ENCODE measurements around the gene SLC35E1.
A peak's percentile ranks its signal among the peaks of the same experiment; 100 is the strongest.

SLC35E1 gene

GRCh38 chr19:16573296-16573695 lies 1.1 kb upstream of the SLC35E1 start:
- H3K27me3 ChIP-seq (ENCODE audit: insufficient read depth, low read depth, severe bottlenecking): no peaks in the 10 kb centered on the region
- DNase-seq: no peak
- no peaks in the 10 kb centered on the region for H3K9me3 ChIP-seq (ENCODE audit: severe bottlenecking)
- peaks cover 57% of the 10 kb centered on the region for H3K36me3 ChIP-seq
- peak overlapping the region; percentile 80; the same call in 1 of the 2 replicates for H3K27ac ChIP-seq
- H3K4me3 ChIP-seq (ENCODE audit: low read depth, low read length): peak overlapping the region; percentile 84
- TF ChIP-seq, protein P1, sequence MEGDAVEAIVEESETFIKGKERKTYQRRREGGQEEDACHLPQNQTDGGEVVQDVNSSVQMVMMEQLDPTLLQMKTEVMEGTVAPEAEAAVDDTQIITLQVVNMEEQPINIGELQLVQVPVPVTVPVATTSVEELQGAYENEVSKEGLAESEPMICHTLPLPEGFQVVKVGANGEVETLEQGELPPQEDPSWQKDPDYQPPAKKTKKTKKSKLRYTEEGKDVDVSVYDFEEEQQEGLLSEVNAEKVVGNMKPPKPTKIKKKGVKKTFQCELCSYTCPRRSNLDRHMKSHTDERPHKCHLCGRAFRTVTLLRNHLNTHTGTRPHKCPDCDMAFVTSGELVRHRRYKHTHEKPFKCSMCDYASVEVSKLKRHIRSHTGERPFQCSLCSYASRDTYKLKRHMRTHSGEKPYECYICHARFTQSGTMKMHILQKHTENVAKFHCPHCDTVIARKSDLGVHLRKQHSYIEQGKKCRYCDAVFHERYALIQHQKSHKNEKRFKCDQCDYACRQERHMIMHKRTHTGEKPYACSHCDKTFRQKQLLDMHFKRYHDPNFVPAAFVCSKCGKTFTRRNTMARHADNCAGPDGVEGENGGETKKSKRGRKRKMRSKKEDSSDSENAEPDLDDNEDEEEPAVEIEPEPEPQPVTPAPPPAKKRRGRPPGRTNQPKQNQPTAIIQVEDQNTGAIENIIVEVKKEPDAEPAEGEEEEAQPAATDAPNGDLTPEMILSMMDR (IDR thresholded peaks at IDR 0.05; ENCODE audit: low read depth, low read length): no peak

GRCh38 chr19:16571822-16572331 lies 338 bp downstream of the SLC35E1 start:
- TF ChIP-seq, protein P1 (IDR thresholded peaks at IDR 0.05; ENCODE audit: low read depth, low read length): no peak
- DNase-seq: no peak
- H3K36me3 ChIP-seq: peaks cover 59% of the 10 kb centered on the region

GRCh38 chr19:16571283-16571682 lies 932 bp downstream of the SLC35E1 start:
- Histone ChIP-seq H3K27me3 (ENCODE audit: insufficient read depth, low read depth, severe bottlenecking) (no peaks in the 10 kb centered on the region), H3K4me3 (ENCODE audit: low read depth, low read length) (peak overlapping the region; percentile 55), H3K36me3 (peaks cover 59% of the 10 kb centered on the region), H3K27ac (no peak overlapping the region), H3K9me3 (ENCODE audit: severe bottlenecking) (no peaks in the 10 kb centered on the region)
- DNase-seq: no peak
- TF ChIP-seq, protein P1 (IDR thresholded peaks at IDR 0.05; ENCODE audit: low read depth, low read length): no peak

More at GRCh38 chr19:16571822-16572331, 338 bp downstream of the SLC35E1 start:
- peak overlapping the region; percentile 55 for H3K4me3 ChIP-seq (ENCODE audit: low read depth, low read length)
- no peaks in the 10 kb centered on the region for H3K9me3 ChIP-seq (ENCODE audit: severe bottlenecking)
- no peaks in the 10 kb centered on the region for H3K27me3 ChIP-seq (ENCODE audit: insufficient read depth, low read depth, severe bottlenecking)
- H3K27ac ChIP-seq: peak overlapping the region; percentile 76

DNA sequence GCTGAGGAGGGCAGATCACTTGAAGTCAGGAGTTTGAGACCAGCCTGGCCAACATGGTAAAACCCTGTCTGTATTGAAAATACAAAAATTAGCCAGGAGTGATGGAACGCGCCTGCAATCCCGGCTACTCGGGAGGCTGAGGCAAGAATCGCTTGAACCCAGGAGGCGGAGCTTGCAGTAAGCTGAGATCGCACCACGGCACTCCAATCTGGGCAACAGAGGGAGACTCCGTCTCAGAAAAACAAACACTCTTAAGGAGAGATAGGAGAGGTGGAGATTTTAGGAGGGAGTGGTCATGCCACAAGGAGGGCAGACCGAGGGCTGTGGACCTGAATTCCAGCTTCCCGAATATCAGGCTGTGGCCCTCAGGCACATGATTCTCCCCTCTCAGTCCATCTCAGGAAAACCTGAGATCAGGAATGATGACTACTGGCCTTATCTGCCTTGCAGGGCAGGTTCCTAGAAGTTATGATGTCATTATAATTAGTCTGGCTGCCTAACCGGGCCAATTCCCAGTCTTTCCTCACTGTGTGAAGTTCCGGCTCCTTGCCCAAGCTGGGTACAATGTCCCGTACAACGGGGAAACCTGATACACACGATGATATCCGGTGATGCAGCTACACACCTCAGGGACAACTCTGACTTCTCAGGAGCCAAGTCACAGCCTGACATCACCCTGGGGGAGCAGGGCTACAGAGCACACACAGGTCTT lies 2.5 kb downstream of the SLC35E1 start:
- no peak overlapping the region for H3K4me3 ChIP-seq (ENCODE audit: low read depth, low read length)
- H3K27me3 ChIP-seq (ENCODE audit: insufficient read depth, low read depth, severe bottlenecking): no peaks in the 10 kb centered on the region
- H3K27ac ChIP-seq: no peak overlapping the region
- H3K9me3 ChIP-seq (ENCODE audit: severe bottlenecking): no peaks in the 10 kb centered on the region
- H3K36me3 ChIP-seq: peaks cover 50% of the 10 kb centered on the region
- DNase-seq: no peak
- TF ChIP-seq, protein P1 (IDR thresholded peaks at IDR 0.05; ENCODE audit: low read depth, low read length): no peak

DNA sequence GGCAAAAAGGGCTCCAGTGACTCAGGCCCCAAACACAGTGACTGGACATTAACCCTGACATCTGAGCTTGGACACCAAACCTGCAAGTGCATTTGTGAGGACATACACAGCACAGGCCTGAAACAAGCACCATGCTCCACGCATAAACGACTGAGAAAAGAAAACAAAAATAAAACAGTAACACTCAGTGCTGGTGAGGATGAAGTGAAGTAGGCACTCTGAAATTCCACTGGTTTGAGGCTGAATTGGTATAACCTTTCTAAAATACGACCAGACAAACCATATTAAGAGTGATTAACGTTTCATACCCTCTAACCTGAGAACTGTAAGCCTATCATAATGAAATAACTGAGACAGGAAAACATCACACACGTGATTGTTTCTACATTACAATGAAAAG lies 5.5 kb downstream of the SLC35E1 start:
- Histone ChIP-seq H3K36me3 (peaks cover 68% of the 10 kb centered on the region), H3K27me3 (ENCODE audit: insufficient read depth, low read depth, severe bottlenecking) (no peaks in the 10 kb centered on the region), H3K9me3 (ENCODE audit: severe bottlenecking) (no peaks in the 10 kb centered on the region), H3K27ac (no peak overlapping the region), H3K4me3 (ENCODE audit: low read depth, low read length) (no peak overlapping the region)
- TF ChIP-seq, protein P1 (IDR thresholded peaks at IDR 0.05; ENCODE audit: low read depth, low read length): no peak
- DNase-seq: no peak
